Heart left ventricle (tissue), 13 donors: ENCODE data around the gene HLCS.

ENCODE experiments used
- CTCF ChIP-seq, 12 donors: fragments of 200-600 bp; sonication (generic) in 4 of 12; IDR thresholded peaks; one replicate each; pipeline versions ENCODE4 v1.5.0 to v1.8.0; 2018 to 2022; ENCODE audit warnings: antibody characterized with exemption in 12 of 12, mild to moderate bottlenecking in 5 of 12
- POLR2A ChIP-seq, 2 donors: fragments of 450-650 bp; IDR thresholded peaks; one replicate each; pipeline ENCODE4 v1.6.1; 2017; ENCODE audit warnings: antibody characterized with exemption in 2 of 2, mild to moderate bottlenecking in 2 of 2, moderate library complexity in 2 of 2
- donor health status: ischemic (EF 13 %, LVEDD 7.1; RV severe dilation, severe dysfunction).
- donor health status: DM: no; HTN: yes; CAD: no.
- donor health status: DM: no; HTN: no; CAD: no.
- donor health status: ischemic (EF 25% LVEDD 6.9; RV normal size, moderate dysfunction).
- donor health status: ischemic (EF 25% LVEDD 5.7; RV mildly dilated, moderate dysfunction).
- donor health status: ischemic (EF 35%, LVEDD 5.7; RV mildly dilated, moderate dysfunction).
- donor health status: nonischemic (EF 11% LVEDD 7.7; RV severe dilation, severe dysfunction).
- donor health status: DM: yes; HTN: yes; CAD: no.
- donor health status: PGD.
- donor health status: ischemic (EF 29% LVEDD 5.4; RV normal size, mild dysfunction).
- donor health status: nonischemic (EF 23%, LVEDD 6.1; RV moderate dilation, normal function).

GRCh38 chr21:36890086-36890485, 76.4 kb downstream of the HLCS start:
- TF ChIP-seq CTCF (IDR thresholded peaks at IDR 0.05) (no peak), POLR2A (IDR thresholded peaks at IDR 0.05) (no peak)
